Measurements from ENCODE around the gene CNTNAP2.

The CNTNAP2 gene

GRCh38 chr7:148337995-148338747, 2221.6 kb downstream of the CNTNAP2 start:
- TF ChIP-seq CTCF (IDR thresholded peaks at IDR 0.05; ENCODE audit: control insufficient read depth, extremely low read depth, insufficient read depth): no peak
- no peak overlapping the region for H3K4me3 ChIP-seq (ENCODE audit: low read depth, low read length)

GRCh38 chr7:148340438-148341280, 2224.1 kb downstream of the CNTNAP2 start:
- H3K4me3 ChIP-seq (ENCODE audit: low read depth, low read length): no peak overlapping the region
- no peak for DNase-seq (ENCODE audit: low read depth)
- no peak for TF ChIP-seq CTCF (IDR thresholded peaks at IDR 0.05; ENCODE audit: control insufficient read depth, extremely low read depth, insufficient read depth)

More at GRCh38 chr7:148337995-148338747, 2221.6 kb downstream of the CNTNAP2 start:
- DNase-seq (ENCODE audit: low read depth): no peak

- no peak overlapping the region for H3K4me3 ChIP-seq (ENCODE audit: low read depth, low read length)
- DNase-seq (ENCODE audit: low read depth): no peak
- TF ChIP-seq CTCF (IDR thresholded peaks at IDR 0.05; ENCODE audit: control insufficient read depth, extremely low read depth, insufficient read depth): no peak
Measured at GRCh38 chr7:148344406-148344805, 2227.8 kb downstream of the CNTNAP2 start.

GRCh38 chr7:148347981-148348380, 2231.4 kb downstream of the CNTNAP2 start:
- no peak overlapping the region for H3K4me3 ChIP-seq (ENCODE audit: low read depth, low read length)
- no peak for TF ChIP-seq CTCF (IDR thresholded peaks at IDR 0.05; ENCODE audit: control insufficient read depth, extremely low read depth, insufficient read depth)
- DNase-seq (ENCODE audit: low read depth): no peak

- TF ChIP-seq CTCF (IDR thresholded peaks at IDR 0.05; ENCODE audit: control insufficient read depth, extremely low read depth, insufficient read depth): no peak
- no peak for DNase-seq (ENCODE audit: low read depth)
- H3K4me3 ChIP-seq (ENCODE audit: low read depth, low read length): no peak overlapping the region
Measured at GRCh38 chr7:148348466-148348865, 2231.9 kb downstream of the CNTNAP2 start.

- H3K4me3 ChIP-seq (ENCODE audit: low read depth, low read length): no peak overlapping the region
- peak; percentile 35 for DNase-seq (ENCODE audit: low read depth)
- no peak for TF ChIP-seq CTCF (IDR thresholded peaks at IDR 0.05; ENCODE audit: control insufficient read depth, extremely low read depth, insufficient read depth)
Measured at GRCh38 chr7:148356303-148356702, 2239.7 kb downstream of the CNTNAP2 start.
